CD4-positive, alpha-beta T cell (primary cell): ENCODE data around the gene SUPT3H. TPM values are rescaled to one million over a fixed set of nuclear protein-coding genes. Genes with fewer than 3 reads are reported as not detected.

Source experiments
- ATAC-seq: fragments of 200-7000 bp; cut with Tn5 transposase; one replicate; pipeline ENCODE4 v1.10.0; 2022; ENCODE audit warnings: mild to moderate bottlenecking; ENCODE audit not compliant: poor library complexity
- CTCF ChIA-PET: fragments of 350-600 bp; sonication (Branson Sonifier 250); formaldehyde crosslinking; loops from one replicate; lab custom pipeline; 2021; ENCODE audit warnings: antibody characterized with exemption, inconsistent platforms; lab: Charles Lee
- POLR2A ChIA-PET: fragments of 350-600 bp; sonication (Branson Sonifier 250); formaldehyde crosslinking; loops from one replicate; lab custom pipeline; 2021; ENCODE audit warnings: antibody characterized with exemption, inconsistent platforms; lab: Charles Lee
- DNase-seq, 14 experiments: peaks; one replicate each; pipeline ENCODE4 v3.0.0-alpha.2; 2013 to 2020; ENCODE audit warnings: mixed read lengths in 2 of 14
- H3K27ac ChIP-seq, 2 donors: one replicate each; pipeline versions ENCODE4 v1.5.1 to v1.7.0; 2013; ENCODE audit warnings: low read length in 2 of 2, low read depth in 1 of 2, mild to moderate bottlenecking in 1 of 2
- H3K27me3 ChIP-seq, 2 experiments: 1 replicate in 1 of 2; 2 replicates in 1 of 2; pipeline versions ENCODE4 v1.6.1 to v1.7.0; 2013; ENCODE audit warnings: low read length in 2 of 2, control low read depth in 1 of 2, mild to moderate bottlenecking in 1 of 2, moderate library complexity in 1 of 2; ENCODE audit not compliant: insufficient read depth in 2 of 2, control insufficient read depth in 1 of 2
- H3K36me3 ChIP-seq: one replicate; pipeline ENCODE4 v1.6.1; 2013; ENCODE audit warnings: low read length, control low read depth; ENCODE audit not compliant: insufficient read depth
- H3K4me1 ChIP-seq: one replicate; pipeline ENCODE4 v1.6.1; 2013; ENCODE audit warnings: low read length, control low read depth; ENCODE audit not compliant: insufficient read depth
- H3K4me3 ChIP-seq: one replicate; pipeline ENCODE4 v1.5.1; 2013; ENCODE audit warnings: mild to moderate bottlenecking, low read length, moderate library complexity
- H3K9me3 ChIP-seq, 2 experiments: 1 replicate in 1 of 2; 2 replicates in 1 of 2; pipeline versions ENCODE4 v1.6.1 to v1.7.0; 2013; ENCODE audit warnings: low read length in 2 of 2, mild to moderate bottlenecking in 2 of 2, control low read depth in 1 of 2, moderate library complexity in 1 of 2; ENCODE audit not compliant: control insufficient read depth in 1 of 2, insufficient read depth in 1 of 2
- H3K27ac Mint-ChIP-seq: one replicate; pipeline ENCODE4 v1.8.0; 2020; ENCODE audit warnings: mixed read lengths
- H3K27me3 Mint-ChIP-seq: one replicate; pipeline ENCODE4 v1.8.0; 2021; ENCODE audit warnings: mixed read lengths
- H3K36me3 Mint-ChIP-seq: one replicate; pipeline ENCODE4 v1.8.0; 2021; ENCODE audit warnings: low read depth, mixed read lengths
- H3K4me1 Mint-ChIP-seq: one replicate; pipeline ENCODE4 v1.8.0; 2021; ENCODE audit warnings: low read depth, mixed read lengths
- H3K4me3 Mint-ChIP-seq: one replicate; pipeline ENCODE4 v1.8.0; 2020; ENCODE audit warnings: mild to moderate bottlenecking, mixed read lengths
- H3K9me3 Mint-ChIP-seq: one replicate; pipeline ENCODE4 v1.8.0; 2020; ENCODE audit warnings: mixed read lengths
- CTCF ChIP-seq: fragments of 200-600 bp; IDR thresholded peaks from one replicate; pipeline ENCODE4 v1.8.0; 2022; ENCODE audit warnings: antibody characterized with exemption, mild to moderate bottlenecking
- intact Hi-C, 2 experiments: fragments of 100-400 bp; cut with DNase I in 1 of 2; cut with micrococcal nuclease in 1 of 2; formaldehyde crosslinking; loops; one replicate each; pipeline versions ENCODE4 v1.15.1 to v1.9.0; 2023 to 2025; cut with DNase I, micrococcal nuclease
- total RNA-seq, 174 experiments: library from RNA in 2 of 174; stranded (reverse) in 2 of 174; gene quantifications; one replicate each; pipeline ENCODE4 v1.2.3 and lab custom pipeline; 2021 to 2026

Gene SUPT3H
- total RNA-seq, 2 experiments from 2014 or later: 8.9 to 10.5 TPM

GRCh38 chr6:45265246-45265645 is 112.5 kb downstream of the SUPT3H start:
- ATAC-seq: no peak
- no peaks in the 10 kb centered on the region for H3K27me3 Mint-ChIP-seq
- Histone ChIP-seq H3K4me3 (no peak overlapping the region), H3K27me3 (no peaks in the 10 kb centered on the region), H3K4me1 (no peaks in the 10 kb centered on the region), H3K9me3 (no peaks in the 10 kb centered on the region), H3K27ac (no peak overlapping the region), H3K36me3 (no peaks in the 10 kb centered on the region)
- H3K4me3 Mint-ChIP-seq: no peak overlapping the region
- H3K9me3 Mint-ChIP-seq: peaks cover 3% of the 10 kb centered on the region
- TF ChIP-seq CTCF: no peak
- H3K27ac Mint-ChIP-seq: no peak overlapping the region
- ChIA-PET POLR2A (no interaction called here), CTCF (no interaction called here)
- H3K36me3 Mint-ChIP-seq: no peaks in the 10 kb centered on the region
- intact Hi-C loops: no loop called here
- H3K4me1 Mint-ChIP-seq: peaks cover 15% of the 10 kb centered on the region
- no peak for DNase-seq

- POLR2A ChIA-PET: no interaction called here
- Mint-ChIP-seq H3K4me3 (no peak overlapping the region), H3K27ac (no peak overlapping the region), H3K4me1 (peaks cover 15% of the 10 kb centered on the region), H3K9me3 (peaks cover 3% of the 10 kb centered on the region), H3K36me3 (no peaks in the 10 kb centered on the region), H3K27me3 (no peaks in the 10 kb centered on the region)
- Histone ChIP-seq H3K27ac (no peak overlapping the region), H3K4me1 (no peaks in the 10 kb centered on the region), H3K4me3 (no peak overlapping the region), H3K27me3 (no peaks in the 10 kb centered on the region), H3K9me3 (no peaks in the 10 kb centered on the region), H3K36me3 (no peaks in the 10 kb centered on the region)
- no peak for ATAC-seq
- no peak for TF ChIP-seq CTCF
- DNase-seq: no peak
- intact Hi-C loops: no loop called here
- CTCF ChIA-PET: interaction anchor here (1.4 to 1.6 kb wide), 2 partner anchors 10 to 11 kb away, joined by 3 read pairs; no protein-coding TSS in a partner anchor
These were observed 117.0 kb downstream of the SUPT3H start for GRCh38 chr6:45260696-45261095.

GRCh38 chr6:45256697-45257695 is 120.7 kb downstream of the SUPT3H start:
- H3K27me3 Mint-ChIP-seq: no peaks in the 10 kb centered on the region
- POLR2A ChIA-PET: no interaction called here

More at GRCh38 chr6:45256697-45257695, 120.7 kb downstream of the SUPT3H start:
- Histone ChIP-seq H3K36me3 (no peaks in the 10 kb centered on the region), H3K27ac (no peak overlapping the region), H3K27me3 (no peaks in the 10 kb centered on the region), H3K4me3 (no peak overlapping the region), H3K4me1 (no peaks in the 10 kb centered on the region), H3K9me3 (no peaks in the 10 kb centered on the region)
- Mint-ChIP-seq H3K36me3 (no peaks in the 10 kb centered on the region), H3K4me1 (peaks cover 10% of the 10 kb centered on the region), H3K27ac (no peak overlapping the region), H3K4me3 (no peak overlapping the region), H3K9me3 (peaks cover 3% of the 10 kb centered on the region)
- DNase-seq (no peak), ATAC-seq (no peak)
- CTCF ChIA-PET: interaction anchor here (0.6 kb wide), 1 partner anchor 79 kb away, joined by 3 read pairs; no protein-coding TSS in a partner anchor
- intact Hi-C loops: no loop called here
- TF ChIP-seq CTCF: no peak
